Measurements from ENCODE around the gene PDE11A.

PDE11A gene

DNA sequence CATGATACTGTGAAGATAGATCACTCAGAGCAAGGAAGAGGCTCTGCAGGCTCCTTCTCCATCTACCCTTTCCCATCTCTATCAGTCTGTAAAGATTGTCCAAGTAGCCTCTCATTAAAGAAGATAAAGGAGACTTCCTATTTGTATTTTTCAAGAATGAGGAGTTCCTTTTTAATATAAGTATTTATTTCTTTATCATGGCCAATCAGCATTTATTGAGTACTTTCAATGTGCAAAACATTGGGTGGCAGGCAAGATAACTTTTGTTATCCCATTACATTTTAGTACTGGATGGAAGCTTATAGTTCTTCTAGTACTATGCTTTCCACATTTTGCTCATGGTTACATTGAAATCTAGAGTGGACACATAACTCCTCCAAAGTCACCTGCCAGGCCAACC lies 3.6 kb upstream of the PDE11A start:
- no peak for DNase-seq (ENCODE audit: low spot score)
- in situ Hi-C loops (cut with MboI; ENCODE audit: low pct_unique_long_range_greater_than_20kb, low sequenced_read_pairs, unreplicated experiment) = no loop called here

GRCh38 chr2:178075006-178075326 lies 2.4 kb upstream of the PDE11A start:
- TF ChIP-seq, protein P1, sequence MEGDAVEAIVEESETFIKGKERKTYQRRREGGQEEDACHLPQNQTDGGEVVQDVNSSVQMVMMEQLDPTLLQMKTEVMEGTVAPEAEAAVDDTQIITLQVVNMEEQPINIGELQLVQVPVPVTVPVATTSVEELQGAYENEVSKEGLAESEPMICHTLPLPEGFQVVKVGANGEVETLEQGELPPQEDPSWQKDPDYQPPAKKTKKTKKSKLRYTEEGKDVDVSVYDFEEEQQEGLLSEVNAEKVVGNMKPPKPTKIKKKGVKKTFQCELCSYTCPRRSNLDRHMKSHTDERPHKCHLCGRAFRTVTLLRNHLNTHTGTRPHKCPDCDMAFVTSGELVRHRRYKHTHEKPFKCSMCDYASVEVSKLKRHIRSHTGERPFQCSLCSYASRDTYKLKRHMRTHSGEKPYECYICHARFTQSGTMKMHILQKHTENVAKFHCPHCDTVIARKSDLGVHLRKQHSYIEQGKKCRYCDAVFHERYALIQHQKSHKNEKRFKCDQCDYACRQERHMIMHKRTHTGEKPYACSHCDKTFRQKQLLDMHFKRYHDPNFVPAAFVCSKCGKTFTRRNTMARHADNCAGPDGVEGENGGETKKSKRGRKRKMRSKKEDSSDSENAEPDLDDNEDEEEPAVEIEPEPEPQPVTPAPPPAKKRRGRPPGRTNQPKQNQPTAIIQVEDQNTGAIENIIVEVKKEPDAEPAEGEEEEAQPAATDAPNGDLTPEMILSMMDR (IDR thresholded peaks at IDR 0.05; ENCODE audit: extremely low read depth, insufficient read depth, missing control alignments) = no peak
- in situ Hi-C loops (cut with MboI; ENCODE audit: low pct_unique_long_range_greater_than_20kb, low sequenced_read_pairs, unreplicated experiment) = no loop called here
- no peak for DNase-seq (ENCODE audit: low spot score)

More for the DNA sequence above, 3.6 kb upstream of the PDE11A start:
- TF ChIP-seq, protein P1 (IDR thresholded peaks at IDR 0.05; ENCODE audit: extremely low read depth, insufficient read depth, missing control alignments) = no peak

GRCh38 chr2:178074123-178075005 lies 1.8 kb upstream of the PDE11A start:
- TF ChIP-seq, protein P1 (IDR thresholded peaks at IDR 0.05; ENCODE audit: extremely low read depth, insufficient read depth, missing control alignments) = no peak
- no peak for DNase-seq (ENCODE audit: low spot score)
- in situ Hi-C loops (cut with MboI; ENCODE audit: low pct_unique_long_range_greater_than_20kb, low sequenced_read_pairs, unreplicated experiment) = no loop called here

DNA sequence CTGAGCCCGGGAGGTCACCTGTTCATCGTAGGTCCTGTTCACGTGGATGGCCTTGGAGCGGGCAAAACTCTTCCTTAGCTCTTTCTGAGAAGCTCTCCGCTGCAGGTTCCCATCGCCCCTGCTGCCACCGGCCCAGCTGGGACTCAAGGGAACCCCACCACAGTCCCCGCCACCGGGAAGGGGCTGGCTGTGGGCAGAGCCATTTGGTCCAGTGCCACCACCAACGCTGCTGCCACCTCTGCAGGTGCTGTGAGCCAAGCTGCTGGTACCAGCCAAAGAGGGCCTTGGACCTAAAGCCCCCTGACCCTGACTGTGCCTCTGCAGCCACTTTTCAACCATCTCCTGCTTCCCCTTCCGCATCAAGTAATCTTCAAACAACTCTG lies 586 bp downstream of the PDE11A start:
- TF ChIP-seq, protein P1 (IDR thresholded peaks at IDR 0.05; ENCODE audit: extremely low read depth, insufficient read depth, missing control alignments) = no peak
- in situ Hi-C loops (cut with MboI; ENCODE audit: low pct_unique_long_range_greater_than_20kb, low sequenced_read_pairs, unreplicated experiment) = no loop called here
- DNase-seq (ENCODE audit: low spot score) = no peak

GRCh38 chr2:178070824-178071223 lies 1.8 kb downstream of the PDE11A start:
- no peak for DNase-seq (ENCODE audit: low spot score)
- TF ChIP-seq, protein P1 (IDR thresholded peaks at IDR 0.05; ENCODE audit: extremely low read depth, insufficient read depth, missing control alignments) = no peak
- in situ Hi-C loops (cut with MboI; ENCODE audit: low pct_unique_long_range_greater_than_20kb, low sequenced_read_pairs, unreplicated experiment) = no loop called here

DNA sequence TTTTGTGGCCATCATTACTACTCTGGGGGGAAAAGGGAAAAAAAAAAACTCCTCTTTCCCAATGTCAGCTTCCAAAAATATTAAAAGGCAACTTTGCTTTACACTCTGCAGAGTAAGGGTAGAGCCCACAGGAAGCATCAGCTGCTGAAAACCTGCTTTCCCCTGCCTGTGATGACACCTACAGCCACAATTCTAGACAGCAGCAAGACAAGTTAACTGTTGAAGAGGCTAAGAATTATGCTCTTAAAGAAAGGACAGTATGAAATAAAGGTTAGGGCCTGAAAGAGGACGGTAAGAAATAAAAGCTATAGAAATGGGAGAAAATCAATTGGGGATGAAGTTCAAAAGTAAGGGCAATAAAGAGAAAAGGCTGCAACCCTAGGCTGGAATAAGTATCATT lies 3.0 kb downstream of the PDE11A start:
- no peak for DNase-seq (ENCODE audit: low spot score)
- in situ Hi-C loops (cut with MboI; ENCODE audit: low pct_unique_long_range_greater_than_20kb, low sequenced_read_pairs, unreplicated experiment) = no loop called here
- TF ChIP-seq, protein P1 (IDR thresholded peaks at IDR 0.05; ENCODE audit: extremely low read depth, insufficient read depth, missing control alignments) = peak; percentile 10

All from GM13977 (cell line).